HepG2 (cell line): ENCODE results near the gene NGEF. TPM values are rescaled to one million over a fixed set of nuclear protein-coding genes. Genes with fewer than 3 reads are reported as not detected.

Experiments used
- AKAP8 ChIP-seq: sonication (generic); formaldehyde crosslinking; IDR thresholded peaks from 2 replicates; pipeline ENCODE4 v1.5.1; 2020; ENCODE audit warnings: mild to moderate bottlenecking, missing genetic modification reagents
- ATF7 ChIP-seq, 2 experiments: fragments of 450-650 bp in 1 of 2; sonication (generic) in 1 of 2; formaldehyde crosslinking in 1 of 2; IDR thresholded peaks; 2 replicates each; pipeline versions ENCODE4 v1.4.0 to v1.6.1; 2016 to 2020; ENCODE audit warnings: antibody characterized with exemption in 1 of 2, mild to moderate bottlenecking in 1 of 2, missing genetic modification reagents in 1 of 2
- DR1 ChIP-seq: sonication (generic); formaldehyde crosslinking; IDR thresholded peaks from 2 replicates; pipeline ENCODE4 v1.8.0; 2021; ENCODE audit warnings: mild to moderate bottlenecking, missing genetic modification reagents, inconsistent platforms
- E2F1 ChIP-seq: sonication (generic); formaldehyde crosslinking; IDR thresholded peaks from 2 replicates; pipeline ENCODE4 v1.5.0; 2020; ENCODE audit warnings: missing genetic modification reagents
- EP300 ChIP-seq, 3 experiments: sonication (generic) in 1 of 3; formaldehyde crosslinking in 1 of 3; IDR thresholded peaks; 2 replicates each; pipeline versions ENCODE4 v1.5.1 to v1.6.1; 2011 to 2020; ENCODE audit warnings: low read depth in 2 of 3, low read length in 2 of 3, borderline replicate concordance in 1 of 3, improper control_type of control experiment in 1 of 3, mild to moderate bottlenecking in 1 of 3, missing genetic modification reagents in 1 of 3, moderate library complexity in 1 of 3
- HNRNPH1 ChIP-seq: fragments of 200-400 bp; formaldehyde crosslinking; optimal IDR thresholded peaks from 2 replicates; pipeline ENCODE3; 2017; ENCODE audit warnings: mild to moderate bottlenecking, low read depth, low read length
- NR1H2 ChIP-seq: sonication (generic); formaldehyde crosslinking; IDR thresholded peaks from 2 replicates; pipeline ENCODE4 v1.8.1; 2022; ENCODE audit warnings: low read depth, missing genetic modification reagents, borderline replicate concordance
- POLR2G ChIP-seq: fragments of 200-400 bp; formaldehyde crosslinking; IDR thresholded peaks from 2 replicates; pipeline ENCODE4 v1.6.1; 2018; ENCODE audit warnings: mild to moderate bottlenecking, low read depth, low read length, moderate library complexity
- PRDM15 ChIP-seq: sonication (generic); formaldehyde crosslinking; IDR thresholded peaks from 2 replicates; pipeline ENCODE4 v1.4.0; 2020; ENCODE audit warnings: missing genetic modification reagents
- PTBP1 ChIP-seq: fragments of 200-400 bp; formaldehyde crosslinking; IDR thresholded peaks from 2 replicates; pipeline ENCODE4 v1.6.1; 2018; ENCODE audit warnings: low read length, low read depth; ENCODE audit not compliant: poor library complexity, severe bottlenecking
- REPIN1 ChIP-seq: sonication (generic); formaldehyde crosslinking; IDR thresholded peaks from 2 replicates; pipeline ENCODE4 v1.8.0; 2022; ENCODE audit warnings: missing genetic modification reagents, low read depth, mild to moderate bottlenecking, borderline replicate concordance
- RFXAP ChIP-seq: sonication (generic); formaldehyde crosslinking; IDR thresholded peaks from 2 replicates; pipeline ENCODE4 v1.4.0; 2020; ENCODE audit warnings: missing genetic modification reagents, borderline replicate concordance
- ZBTB38 ChIP-seq: sonication (generic); formaldehyde crosslinking; IDR thresholded peaks from 2 replicates; pipeline ENCODE4 v1.5.1; 2020; ENCODE audit warnings: mild to moderate bottlenecking, missing genetic modification reagents
- ZBTB43 ChIP-seq: sonication (generic); formaldehyde crosslinking; conservative IDR thresholded peaks from 2 replicates; pipeline ENCODE4 v1.4.0; 2020; ENCODE audit warnings: missing genetic modification reagents
- ZFYVE20 ChIP-seq: sonication (generic); formaldehyde crosslinking; IDR thresholded peaks from 2 replicates; pipeline ENCODE4 v1.8.0; 2023; ENCODE audit warnings: low read depth, mild to moderate bottlenecking, moderate library complexity, missing genetic modification reagents, borderline replicate concordance
- ZNF230 ChIP-seq: sonication (generic); formaldehyde crosslinking; IDR thresholded peaks from 2 replicates; pipeline ENCODE4 v1.4.0; 2020; ENCODE audit warnings: mild to moderate bottlenecking, missing genetic modification reagents
- ZNF296 ChIP-seq: sonication (generic); formaldehyde crosslinking; conservative IDR thresholded peaks from 2 replicates; pipeline ENCODE4 v1.5.0; 2020; ENCODE audit warnings: mild to moderate bottlenecking, missing genetic modification reagents
- ZNF350 ChIP-seq: sonication (generic); formaldehyde crosslinking; IDR thresholded peaks from 2 replicates; pipeline ENCODE4 v1.4.0; 2020; ENCODE audit warnings: mild to moderate bottlenecking, low read depth, missing genetic modification reagents, borderline replicate concordance
- ZNF552 ChIP-seq: sonication (generic); formaldehyde crosslinking; IDR thresholded peaks from 2 replicates; pipeline ENCODE4 v1.9.0; 2022; ENCODE audit warnings: missing genetic modification reagents, mild to moderate bottlenecking, borderline replicate concordance
- ZNF572 ChIP-seq: sonication (generic); formaldehyde crosslinking; IDR thresholded peaks from 2 replicates; pipeline ENCODE4 v1.5.1; 2020; ENCODE audit warnings: mild to moderate bottlenecking, missing genetic modification reagents
- ZSCAN25 ChIP-seq: sonication (generic); formaldehyde crosslinking; IDR thresholded peaks from 2 replicates; pipeline ENCODE4 v1.8.0; 2022; ENCODE audit warnings: mild to moderate bottlenecking, missing genetic modification reagents
- polyA plus RNA-seq, 8 experiments: library from polyadenylated mRNA; depleted of rRNA in 3 of 8; stranded (reverse) in 7 of 8; unstranded in 1 of 8; fragments of >200 nt; fragmentation: Illumina TruSeq in 4 of 8; extraction: Trizol in 4 of 8; gene quantifications; 2 replicates each; pipeline versions ENCODE4 v1.2.1 to v1.2.3, GENCODE V29; 2011 to 2016; ENCODE audit warnings: low read depth in 4 of 8, missing spikeins in 1 of 8, mixed read lengths in 1 of 8; ENCODE audit not compliant: insufficient read depth in 1 of 8
- total RNA-seq, 5 experiments: library from RNA; depleted of rRNA; stranded (reverse); fragments of >200 nt; fragmentation: Illumina TruSeq; extraction: Trizol; gene quantifications; 2 replicates each; pipeline ENCODE4 v1.2.3, GENCODE V29; 2016; ENCODE audit warnings: low read depth in 1 of 5

Gene NGEF
- total and polyA plus RNA-seq, 2 of the 13 experiments (the other 11 are each of a cell fraction or from before 2014, with no cell fraction given): 14.4 to 36.9 TPM

DNA sequence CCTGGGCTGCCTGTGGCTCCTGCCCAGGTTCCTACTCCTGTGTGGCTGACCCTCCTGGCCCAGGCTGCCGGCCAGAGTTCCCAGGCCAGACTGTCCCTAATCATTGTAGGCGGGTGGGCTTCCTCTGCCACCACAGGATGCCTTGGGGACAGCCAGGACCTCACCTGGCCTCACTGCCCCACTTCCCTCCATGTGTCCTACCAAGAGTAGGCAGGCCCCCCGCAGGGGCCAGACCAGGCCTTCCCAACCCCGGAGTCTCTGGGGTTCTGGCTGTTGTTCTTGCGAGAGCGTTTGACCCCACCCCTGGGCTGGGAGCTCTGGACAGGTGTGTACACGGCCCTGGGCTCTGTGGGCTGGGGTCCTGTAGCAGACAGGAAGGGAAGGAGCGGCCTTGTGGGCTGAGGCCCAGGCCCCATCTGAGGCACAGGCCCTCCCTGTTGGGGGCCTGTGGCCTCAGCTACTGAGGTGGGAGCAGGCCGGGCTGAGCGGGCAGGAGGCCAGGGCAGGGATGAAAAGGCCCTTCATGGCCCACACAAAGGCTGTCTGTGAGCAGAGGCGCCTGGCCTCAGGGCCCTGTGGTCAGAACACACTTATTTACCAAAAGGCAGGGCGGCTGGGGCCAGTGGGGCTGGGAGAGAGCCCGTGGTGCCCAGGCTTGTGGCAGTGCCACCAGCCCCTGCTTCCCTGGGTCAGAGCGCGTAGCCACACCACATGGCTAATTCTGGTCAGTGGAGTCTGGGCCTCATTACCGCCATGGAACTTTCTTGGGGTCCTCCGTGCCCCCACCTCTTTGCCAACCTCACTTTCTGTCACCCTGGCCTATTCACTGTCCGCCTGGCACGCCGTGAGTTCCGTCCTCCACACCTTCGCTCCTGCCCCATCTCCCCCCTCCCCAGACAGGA lies 141.0 kb downstream of the NGEF start (continued):
- TF ChIP-seq ZBTB43 (CRISPR knock-in tag) (peak; percentile 33), ZNF572 (CRISPR knock-in tag) (0 out of 2 replicates have a peak, but pooled peaks have one; percentile 47), ZBTB38 (CRISPR knock-in tag) (peak; percentile 87; the same call in 1 of the 2 replicates), ATF7 (IDR thresholded peaks at IDR 0.05) (no peak), ATF7 (CRISPR knock-in tag; IDR thresholded peaks at IDR 0.05) (no peak), NR1H2 (no peak), ZSCAN25 (CRISPR knock-in tag) (peak; percentile 72), ZNF552 (CRISPR knock-in tag) (peak; percentile 72; the same call in 1 of the 2 replicates), ZFYVE20 (no peak; the same call in 1 of the 2 replicates), E2F1 (CRISPR knock-in tag) (no peak), ZNF230 (CRISPR knock-in tag) (peak; percentile 73; the same call in 1 of the 2 replicates), POLR2G (peak; percentile 96), ZNF296 (CRISPR knock-in tag) (peak; percentile 76; the same call in 1 of the 2 replicates), AKAP8 (CRISPR knock-in tag) (peak; percentile 87; the same call in 1 of the 2 replicates), PRDM15 (CRISPR knock-in tag) (no peak), DR1 (CRISPR knock-in tag) (peak; percentile 52), REPIN1 (CRISPR knock-in tag) (peak; percentile 92), HNRNPH1 (peak; percentile 78), RFXAP (no peak; the same call in 1 of the 2 replicates), ZNF350 (CRISPR knock-in tag) (no peak; the same call in 1 of the 2 replicates), PTBP1 (no peak), EP300 (IDR thresholded peaks at IDR 0.05; ENCODE audit: low read depth in 2 of 2, low read length in 2 of 2) (peak in 1 of 2 experiments; percentile 86; a peak in 2 of 4 replicates), EP300 (CRISPR knock-in tag; IDR thresholded peaks at IDR 0.05; ENCODE audit: borderline replicate concordance) (peak; percentile 77)
